HG02981 (cell line): ENCODE results near the gene PSMD7.
"Not testable (repeated sequence)": the region's sequence is repeated elsewhere in the genome, so short reads cannot be mapped to it uniquely, and the experiment has no call there.

Source experiments
- ATAC-seq: cut with Tn5 transposase; IDR thresholded peaks from one replicate; pipeline ENCODE4 v1.9.1; 2021; ENCODE audit warnings: mild to moderate bottlenecking, moderate library complexity; ENCODE audit not compliant: unreplicated experiment

PSMD7 gene

DNA sequence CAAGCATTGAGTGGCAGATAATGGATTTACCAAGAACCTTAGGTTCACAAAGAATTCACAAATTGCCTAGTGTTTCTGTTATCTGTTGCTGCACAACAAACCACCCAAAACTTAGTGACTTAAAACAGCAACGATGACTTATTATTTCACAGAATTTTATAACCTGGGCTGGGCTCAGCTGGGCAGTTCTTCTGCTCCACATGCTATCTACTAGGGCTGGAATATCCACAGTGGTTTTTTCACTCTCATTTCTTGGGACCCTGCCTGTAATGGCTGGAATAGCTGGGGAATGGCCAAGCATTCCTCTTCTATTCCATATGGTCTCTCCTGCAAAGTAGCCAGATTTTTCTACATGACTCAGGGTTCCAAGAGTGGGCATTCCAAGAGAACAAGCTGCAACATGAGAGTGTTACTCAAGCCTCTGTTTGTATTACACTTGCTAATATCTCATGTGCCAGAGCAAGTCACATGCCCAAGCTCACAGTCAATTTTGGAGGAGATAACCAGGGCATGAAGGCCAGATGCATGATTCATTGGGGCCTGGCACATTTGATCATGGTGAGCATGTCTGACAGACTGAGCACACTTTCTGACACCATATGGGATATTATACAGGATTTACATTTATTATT lies 4.9 kb upstream of the PSMD7 start:
- no peak for ATAC-seq

DNA sequence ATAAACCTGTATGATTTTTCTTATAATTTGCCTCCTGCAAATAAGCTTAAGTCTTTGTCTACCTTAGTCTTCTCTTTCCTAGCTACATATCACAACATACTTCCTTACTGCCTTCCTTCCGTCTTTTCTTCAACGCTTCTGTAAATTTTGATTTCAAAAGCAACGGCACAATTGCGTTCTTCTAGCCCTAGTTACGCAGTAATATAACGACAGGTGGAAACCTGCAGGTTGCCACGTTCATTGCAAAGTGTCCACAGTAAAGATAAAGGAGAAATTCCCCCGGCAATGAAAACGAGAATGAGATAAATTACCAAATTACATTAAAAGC lies 546 bp upstream of the PSMD7 start:
- ATAC-seq: peak; percentile 9

DNA sequence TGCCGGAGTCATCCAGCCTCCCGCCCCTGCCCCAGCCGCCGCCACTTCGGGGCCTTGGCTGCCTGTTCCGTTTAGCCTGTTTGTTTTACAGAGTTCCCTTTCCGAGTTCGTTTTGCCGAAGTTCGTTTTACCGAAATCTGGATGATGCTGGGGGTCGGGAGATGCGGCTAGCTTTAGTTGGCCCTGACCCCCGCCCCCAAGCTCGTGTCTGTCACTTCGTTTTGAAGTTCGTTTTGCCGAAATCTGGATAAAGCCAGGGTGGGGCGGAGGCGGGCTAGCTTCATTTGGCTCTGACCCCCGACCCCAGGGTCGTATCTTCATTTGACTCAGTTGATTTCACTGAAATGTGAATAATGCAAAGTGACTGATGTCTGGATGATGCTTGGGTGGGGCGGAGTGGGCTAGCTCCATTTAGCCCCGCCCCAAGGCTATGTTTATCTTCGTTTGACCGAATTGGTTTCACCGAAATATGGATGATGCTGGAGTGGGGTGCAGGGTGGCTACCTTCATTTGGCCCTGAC lies 591 bp downstream of the PSMD7 start:
- peak; percentile 33 for ATAC-seq

DNA sequence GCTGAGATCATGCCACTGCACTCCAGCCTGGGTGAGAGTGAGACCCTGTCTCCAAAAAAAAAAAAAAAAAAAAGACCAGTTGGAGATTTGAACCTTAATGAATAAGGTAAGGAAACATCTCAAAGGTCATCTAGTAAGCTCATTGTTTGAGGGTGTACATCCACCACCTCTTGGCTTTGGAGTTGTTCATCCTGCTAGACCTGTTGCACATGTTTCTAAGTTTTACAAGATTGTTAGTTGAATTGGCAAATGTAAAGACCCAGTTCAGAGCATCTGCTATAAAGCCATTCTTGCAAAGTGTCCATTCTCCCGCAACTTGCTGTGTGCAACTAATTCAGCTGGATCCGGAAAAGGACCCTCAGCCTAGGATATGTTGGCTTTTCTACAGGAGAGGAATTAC lies 1.5 kb downstream of the PSMD7 start:
- no peak for ATAC-seq

DNA sequence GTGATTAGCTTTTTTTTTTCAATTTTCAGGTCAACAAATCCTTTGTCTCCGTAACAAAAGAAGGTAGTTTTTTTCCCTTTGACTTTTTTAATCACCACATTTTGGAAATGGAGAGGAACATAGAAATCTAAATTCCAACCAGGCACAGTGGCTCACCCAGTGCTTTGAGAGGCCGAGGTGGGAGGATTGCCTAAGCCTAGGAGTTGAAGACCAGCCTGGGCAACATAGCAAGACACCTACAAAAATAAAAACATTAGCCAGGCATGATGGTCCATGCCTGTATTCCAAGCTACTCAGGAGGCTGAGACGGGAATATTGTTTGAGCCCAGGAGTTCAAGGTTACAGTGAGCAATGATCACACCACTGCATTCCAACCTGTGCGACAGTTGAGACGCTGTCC lies 5.7 kb downstream of the PSMD7 start:
- ATAC-seq: no peak

DNA sequence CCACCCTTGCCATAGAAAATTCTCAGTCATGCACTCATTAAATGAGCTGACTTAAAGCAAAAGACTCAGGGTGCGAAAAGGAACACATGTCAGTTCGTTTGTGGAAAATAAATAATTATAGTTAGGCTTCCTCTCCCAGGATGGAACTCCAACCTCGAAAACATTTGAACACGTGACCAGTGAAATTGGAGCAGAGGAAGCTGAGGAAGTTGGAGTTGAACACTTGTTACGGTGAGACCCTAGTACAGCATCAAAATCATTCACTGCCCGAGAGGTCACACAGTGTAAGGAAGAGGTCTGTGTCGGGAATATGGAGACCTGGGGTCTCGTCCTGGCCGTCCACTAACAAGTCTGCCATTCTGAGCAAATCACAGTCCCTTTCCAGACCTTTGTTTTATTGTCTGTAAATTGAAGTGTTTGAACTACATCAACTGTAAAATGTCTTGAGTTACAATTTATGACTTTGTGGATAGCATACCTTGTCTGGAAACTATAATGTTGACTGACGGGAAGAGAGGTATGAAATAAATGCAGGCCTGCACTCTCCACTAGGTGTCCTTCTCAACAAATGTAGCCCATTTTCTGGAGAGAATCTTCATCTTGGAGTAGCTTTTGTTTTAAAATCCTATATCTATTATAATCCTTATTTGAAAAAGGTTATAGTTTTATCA lies 7.7 kb downstream of the PSMD7 start:
- ATAC-seq: no peak

DNA sequence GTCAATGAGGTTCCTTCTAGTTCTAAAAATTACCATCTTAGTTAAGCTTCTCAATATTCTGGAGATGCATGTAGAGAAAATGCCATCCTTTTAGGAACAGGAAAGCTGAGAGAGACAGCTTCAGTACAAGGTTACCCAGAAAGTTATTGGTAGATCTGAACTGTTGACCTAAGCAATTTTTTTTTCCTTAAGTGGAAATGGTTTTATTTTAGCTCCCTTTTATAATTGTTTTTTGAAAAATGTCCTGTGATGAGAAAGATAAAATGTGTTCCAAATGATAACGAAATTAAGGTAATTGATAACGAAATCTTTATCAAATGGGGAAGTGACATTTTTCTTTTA lies 8.2 kb downstream of the PSMD7 start:
- ATAC-seq: no peak

DNA sequence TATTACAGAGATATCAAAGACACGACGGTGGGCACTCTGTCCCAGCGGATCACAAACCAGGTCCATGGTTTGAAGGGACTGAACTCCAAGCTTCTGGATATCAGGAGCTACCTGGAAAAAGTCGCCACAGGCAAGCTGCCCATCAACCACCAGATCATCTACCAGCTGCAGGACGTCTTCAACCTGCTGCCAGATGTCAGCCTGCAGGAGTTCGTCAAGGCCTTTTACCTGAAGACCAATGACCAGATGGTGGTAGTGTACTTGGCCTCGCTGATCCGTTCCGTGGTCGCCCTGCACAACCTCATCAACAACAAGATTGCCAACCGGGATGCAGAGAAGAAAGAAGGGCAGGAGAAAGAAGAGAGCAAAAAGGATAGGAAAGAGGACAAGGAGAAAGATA lies 8.7 kb downstream of the PSMD7 start:
- ATAC-seq: no peak

DNA sequence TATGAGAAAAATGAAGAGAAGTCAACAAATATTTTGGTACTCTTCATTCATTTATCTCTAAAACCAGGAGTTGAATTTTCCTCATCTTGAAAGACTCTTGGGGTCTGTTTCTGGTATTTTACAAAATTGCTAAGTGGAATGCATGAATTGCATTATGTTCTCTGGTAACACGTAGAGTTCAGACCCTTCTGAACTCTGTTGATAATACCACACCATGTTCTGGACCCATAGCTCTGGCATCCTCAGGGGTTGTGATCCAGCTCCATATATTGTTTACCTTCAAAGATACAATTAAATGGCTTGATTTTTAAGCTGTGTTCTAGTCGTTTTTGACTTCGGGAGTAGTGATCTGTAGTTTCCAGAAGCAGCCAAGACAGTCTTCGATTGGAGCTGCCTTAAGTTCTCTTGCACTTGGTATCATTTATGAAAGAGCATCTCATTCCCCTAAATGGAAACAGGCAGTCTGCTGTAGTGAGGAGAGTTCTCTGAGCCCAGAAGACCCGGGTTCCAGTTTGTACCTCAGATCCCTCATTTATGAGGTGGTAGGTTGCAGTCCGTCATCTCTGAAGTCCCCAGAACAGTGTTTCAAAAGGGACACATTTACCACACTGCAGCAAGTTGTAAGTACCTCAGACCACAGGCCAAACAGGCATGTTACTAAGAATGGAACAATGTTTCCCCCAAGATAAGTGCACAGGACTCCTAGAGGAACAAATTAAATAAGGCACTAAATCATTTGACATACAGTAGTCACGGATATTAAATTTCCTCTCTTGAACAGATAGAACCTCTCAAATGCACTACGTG lies 9.6 kb downstream of the PSMD7 start:
- ATAC-seq: no peak

DNA sequence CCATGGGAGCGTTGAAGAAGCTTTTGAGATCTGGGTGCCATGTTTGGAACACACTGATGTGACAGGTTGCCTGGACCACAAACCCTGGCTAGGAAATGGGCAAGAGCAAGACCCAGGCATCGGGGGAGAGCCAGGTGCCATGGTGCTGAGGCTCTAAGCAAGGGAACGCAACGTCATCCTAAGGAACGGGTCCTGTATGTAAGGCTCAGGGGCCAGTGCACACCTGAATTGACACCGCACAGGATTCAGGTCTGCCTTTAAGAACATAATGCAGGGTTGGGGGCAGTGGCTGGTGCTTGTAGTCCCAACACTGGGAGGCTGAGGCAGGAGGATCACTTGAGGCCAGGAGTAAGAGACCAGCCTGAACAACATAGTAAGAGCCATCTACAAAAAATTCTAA lies 10.8 kb downstream of the PSMD7 start:
- no peak for ATAC-seq

DNA sequence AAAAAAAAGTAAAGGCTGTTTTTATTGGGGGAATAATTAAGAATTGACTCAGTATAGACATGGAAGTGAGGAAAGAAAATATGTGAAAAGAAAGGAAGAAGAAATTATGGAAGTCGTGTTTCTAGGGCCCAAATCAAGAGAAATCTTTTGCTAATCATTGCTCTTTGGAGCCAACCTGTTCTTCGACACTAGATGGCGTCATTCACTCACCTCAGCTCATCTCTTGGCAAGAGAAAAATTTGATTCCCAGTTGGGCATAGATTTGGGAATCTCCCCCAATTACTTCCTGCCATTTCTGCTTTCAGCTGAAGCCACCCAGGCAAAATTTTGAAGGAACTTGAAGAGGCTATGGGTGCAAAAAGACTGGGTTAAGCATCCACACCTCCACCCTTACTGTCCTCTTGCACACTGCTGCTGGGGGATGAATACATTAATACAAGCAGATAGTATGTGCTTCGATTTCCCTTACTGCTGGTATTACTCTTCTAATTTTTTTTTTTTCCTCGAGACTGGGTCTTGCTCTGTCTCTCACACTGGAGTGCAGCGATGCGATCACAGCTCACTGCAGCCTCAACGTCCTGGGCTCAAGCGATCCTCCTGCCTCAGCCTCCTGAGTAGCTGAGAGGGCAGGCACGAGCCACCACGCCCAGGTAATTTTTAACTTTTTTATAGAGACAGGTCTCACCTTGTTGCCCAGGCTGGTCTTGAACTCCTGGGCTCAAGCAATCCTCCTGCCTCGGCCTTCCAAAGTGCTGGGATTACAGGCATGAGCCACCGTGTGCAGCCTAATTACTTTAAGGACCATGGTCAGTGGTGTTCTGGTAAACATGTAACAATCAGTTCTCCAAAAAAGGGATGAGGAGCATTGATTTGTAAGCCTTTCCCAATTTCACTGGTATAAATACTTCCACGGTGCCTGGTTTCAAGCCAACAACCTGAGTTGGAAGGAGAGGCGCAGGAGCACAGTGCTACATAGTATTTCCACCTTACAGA lies 13.5 kb downstream of the PSMD7 start:
- ATAC-seq: no peak

DNA sequence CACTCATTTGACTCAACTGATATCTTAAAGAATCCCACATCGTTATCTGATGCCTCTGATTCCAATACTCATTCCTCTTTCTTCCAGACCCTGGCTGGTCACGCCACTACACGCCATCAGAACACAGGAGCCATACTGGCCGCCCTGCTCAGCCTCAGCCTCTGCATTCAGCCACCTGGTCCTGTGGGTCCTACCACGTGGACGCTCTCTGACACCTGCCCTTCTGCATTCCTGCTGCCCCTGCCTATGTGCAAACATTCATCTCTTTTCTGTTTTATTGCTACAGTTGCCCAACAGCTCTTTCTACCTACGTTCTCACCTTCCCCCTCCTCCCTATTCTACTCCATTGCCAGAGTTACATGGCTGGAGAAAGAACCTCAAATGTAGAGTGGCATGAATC lies 18.4 kb downstream of the PSMD7 start:
- ATAC-seq: no peak

DNA sequence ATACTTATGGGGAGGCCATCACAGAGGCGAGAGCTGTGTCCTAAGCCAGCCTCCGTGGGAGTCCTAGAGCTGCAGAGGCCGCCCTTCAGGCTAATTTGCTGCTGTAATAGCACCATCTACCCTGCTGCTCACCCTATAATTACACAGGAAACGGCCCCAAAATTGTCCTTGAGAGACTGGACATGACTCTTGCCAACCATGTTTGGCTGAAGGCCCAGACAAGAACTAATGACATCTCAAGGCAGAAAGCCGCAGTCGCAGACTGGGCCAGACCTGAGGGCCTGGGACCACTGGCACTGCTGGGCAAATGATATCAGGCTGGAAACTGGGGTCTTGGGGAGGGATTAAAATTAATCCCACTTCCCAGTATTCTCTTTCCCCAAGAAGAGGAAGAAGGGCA lies 24.1 kb downstream of the PSMD7 start:
- ATAC-seq: no peak

DNA sequence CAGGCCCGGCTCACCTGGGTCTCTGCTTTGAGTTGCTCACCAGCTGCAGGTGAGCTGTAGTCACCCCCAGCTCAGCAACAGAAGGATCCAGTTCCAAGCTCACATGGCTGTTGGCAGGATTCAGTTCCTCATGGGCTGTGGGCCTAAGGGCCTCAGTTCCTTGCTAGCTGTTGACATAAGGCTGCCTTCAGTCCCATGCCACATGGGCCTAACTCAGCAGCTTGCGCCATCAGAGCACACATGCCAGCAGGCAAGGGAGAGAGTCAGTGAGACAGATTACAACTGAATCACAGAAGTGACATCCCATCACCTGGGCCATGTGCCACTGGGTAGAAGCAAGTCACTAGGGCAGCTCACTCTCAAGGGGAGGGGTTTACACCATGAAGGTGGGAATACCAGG lies 24.7 kb downstream of the PSMD7 start:
- no peak for ATAC-seq

DNA sequence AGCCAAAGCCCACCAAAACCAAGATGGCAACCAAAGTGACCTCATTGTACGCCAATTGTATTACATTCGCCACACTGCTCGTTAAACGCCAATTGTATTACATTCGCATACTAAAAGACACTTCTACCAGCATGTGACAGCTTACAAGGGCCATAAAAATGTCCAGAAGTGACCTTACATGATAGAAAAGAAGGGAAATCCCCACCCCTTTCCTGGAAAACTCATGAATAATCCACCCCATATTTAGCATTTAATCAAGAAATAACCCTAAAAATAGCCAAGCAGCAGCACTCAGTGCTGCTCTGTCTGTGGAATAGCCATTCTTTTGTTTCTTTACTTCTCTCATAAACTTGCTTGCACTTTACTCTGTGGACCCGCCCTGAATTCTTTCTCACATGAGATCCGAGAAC lies 25.7 kb downstream of the PSMD7 start:
- ATAC-seq: no peak

DNA sequence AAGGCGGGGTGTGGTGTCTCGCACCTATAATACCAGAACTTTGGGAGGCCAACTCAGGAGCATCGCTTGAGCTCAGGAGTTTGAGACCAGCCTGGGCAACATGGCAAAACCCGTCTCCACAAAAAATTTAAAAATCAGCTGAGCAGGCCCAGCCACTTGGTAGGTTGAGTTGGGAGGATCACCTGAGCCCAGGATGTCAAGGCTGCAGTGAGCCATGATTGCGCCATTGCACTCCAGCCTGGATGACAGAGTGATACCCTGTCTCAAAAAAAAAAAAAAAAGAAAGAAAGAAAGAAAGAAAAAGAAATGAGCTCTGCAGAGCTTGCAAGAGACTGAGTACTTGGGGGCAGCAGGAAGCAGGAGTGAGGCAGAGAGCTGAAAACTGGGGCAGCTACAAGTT lies 28.2 kb downstream of the PSMD7 start:
- not testable (repeated sequence) for ATAC-seq

DNA sequence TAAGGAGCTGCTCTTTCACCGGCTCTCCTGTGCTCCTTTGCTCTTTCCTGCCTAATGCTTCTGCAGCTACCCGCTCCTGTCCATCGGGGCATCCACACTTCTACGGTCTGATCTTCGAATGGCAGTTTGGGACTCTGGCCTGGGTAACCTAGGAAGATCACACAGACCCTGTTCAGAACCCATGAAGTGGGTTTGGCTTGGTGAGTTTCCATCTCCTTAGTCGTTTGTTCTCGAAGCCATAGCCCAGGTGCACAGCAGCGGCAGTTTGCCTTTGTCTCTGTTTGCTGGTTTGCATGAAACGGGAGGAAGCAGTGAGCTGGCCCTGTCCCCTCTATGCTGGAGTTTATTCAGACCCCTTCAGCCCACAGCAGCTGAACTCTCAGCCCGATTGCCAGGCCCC lies 29.0 kb downstream of the PSMD7 start:
- no peak for ATAC-seq

DNA sequence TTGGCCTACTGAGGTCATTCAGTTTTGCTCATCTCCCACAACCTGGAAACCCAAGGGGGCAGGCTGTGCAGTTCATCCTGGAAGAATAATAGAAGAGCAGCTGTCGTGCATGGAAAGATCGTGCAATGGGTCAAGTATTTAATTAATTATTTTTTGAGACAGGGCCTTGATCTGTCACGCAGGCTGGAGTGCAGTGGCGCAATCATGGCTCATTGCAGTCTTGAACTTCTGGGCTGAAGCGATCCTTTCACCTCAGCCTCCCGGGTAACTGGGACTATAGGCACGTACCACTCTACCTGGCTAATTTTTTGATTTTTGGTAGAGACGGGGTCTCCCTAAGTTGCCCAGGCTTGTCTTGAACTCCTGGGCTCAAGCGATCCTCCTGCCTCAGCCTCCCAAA lies 31.7 kb downstream of the PSMD7 start:
- not testable (repeated sequence) for ATAC-seq

DNA sequence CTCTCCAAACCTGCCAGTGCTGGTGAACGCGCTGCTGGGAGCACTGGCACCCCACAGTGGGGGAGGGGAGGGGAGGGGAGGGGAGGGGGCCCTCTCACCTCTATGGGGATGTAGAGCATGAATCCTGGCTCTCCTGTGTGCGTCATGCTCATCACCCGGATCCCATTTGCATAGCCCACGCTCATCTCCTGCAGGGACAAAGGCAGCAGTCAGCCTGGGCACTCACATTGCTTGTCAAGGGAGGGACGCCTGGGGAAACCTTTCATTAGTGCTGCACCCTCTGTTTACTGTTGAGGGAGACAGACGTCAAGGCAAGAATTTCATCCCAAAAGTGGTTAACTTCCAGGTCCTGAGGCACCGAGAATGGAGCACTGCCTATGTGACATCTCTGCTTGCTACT lies 35.9 kb downstream of the PSMD7 start:
- ATAC-seq: not testable (repeated sequence)

DNA sequence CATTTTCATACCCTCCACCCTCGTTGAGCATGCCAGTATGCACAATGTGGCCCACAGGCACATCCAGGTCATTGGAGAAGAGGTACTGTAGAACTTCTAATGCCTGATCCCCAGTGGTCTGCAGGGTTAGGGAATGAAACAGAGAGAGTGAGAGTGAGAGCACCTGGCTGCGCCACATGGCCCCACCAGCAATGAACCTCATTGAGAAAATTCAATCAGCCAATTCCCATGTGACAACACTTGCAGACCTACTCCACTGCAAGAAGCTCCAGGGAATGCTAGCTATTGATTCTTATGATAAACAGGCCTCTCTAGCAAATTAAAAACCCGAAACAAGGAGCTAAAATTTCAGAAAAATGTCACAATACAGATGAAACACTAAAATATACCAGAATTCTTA lies 40.9 kb downstream of the PSMD7 start:
- not testable (repeated sequence) for ATAC-seq

DNA sequence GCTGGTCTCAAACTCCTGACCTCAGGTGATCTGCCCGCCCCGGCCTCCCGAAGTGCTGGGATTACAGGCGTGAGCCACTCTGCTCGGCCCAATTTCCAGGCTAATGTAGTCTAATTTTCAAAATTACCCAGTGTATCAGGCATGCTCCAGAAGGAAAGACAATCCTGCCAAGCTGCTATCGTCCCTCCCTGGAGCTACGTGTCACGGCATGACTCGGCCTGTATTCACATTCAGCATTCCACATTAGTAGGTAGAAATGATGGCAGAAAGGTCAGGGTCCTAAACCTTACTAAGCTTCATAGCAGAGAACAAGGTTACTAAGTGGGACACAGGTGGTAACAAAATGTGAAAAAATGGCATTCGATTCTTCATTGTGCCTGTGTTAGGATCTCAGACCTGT lies 42.6 kb downstream of the PSMD7 start:
- ATAC-seq: not testable (repeated sequence)
